Epidermal melanocyte (primary cell): ENCODE data around the gene PHKG1.
"Not testable (repeated sequence)": the region's sequence is repeated elsewhere in the genome, so short reads cannot be mapped to it uniquely, and the experiment has no call there.

ENCODE experiments used
- DNase-seq: peaks from one replicate; pipeline ENCODE4 v3.0.0; 2011; ENCODE audit warnings: low spot score; ENCODE audit not compliant: insufficient read length

The PHKG1 gene

GRCh38 chr7:56083150-56083785, 9.5 kb downstream of the PHKG1 start:
- DNase-seq, result no peak

GRCh38 chr7:56081626-56082340, 11.0 kb downstream of the PHKG1 start:
- DNase-seq, result no peak

DNA sequence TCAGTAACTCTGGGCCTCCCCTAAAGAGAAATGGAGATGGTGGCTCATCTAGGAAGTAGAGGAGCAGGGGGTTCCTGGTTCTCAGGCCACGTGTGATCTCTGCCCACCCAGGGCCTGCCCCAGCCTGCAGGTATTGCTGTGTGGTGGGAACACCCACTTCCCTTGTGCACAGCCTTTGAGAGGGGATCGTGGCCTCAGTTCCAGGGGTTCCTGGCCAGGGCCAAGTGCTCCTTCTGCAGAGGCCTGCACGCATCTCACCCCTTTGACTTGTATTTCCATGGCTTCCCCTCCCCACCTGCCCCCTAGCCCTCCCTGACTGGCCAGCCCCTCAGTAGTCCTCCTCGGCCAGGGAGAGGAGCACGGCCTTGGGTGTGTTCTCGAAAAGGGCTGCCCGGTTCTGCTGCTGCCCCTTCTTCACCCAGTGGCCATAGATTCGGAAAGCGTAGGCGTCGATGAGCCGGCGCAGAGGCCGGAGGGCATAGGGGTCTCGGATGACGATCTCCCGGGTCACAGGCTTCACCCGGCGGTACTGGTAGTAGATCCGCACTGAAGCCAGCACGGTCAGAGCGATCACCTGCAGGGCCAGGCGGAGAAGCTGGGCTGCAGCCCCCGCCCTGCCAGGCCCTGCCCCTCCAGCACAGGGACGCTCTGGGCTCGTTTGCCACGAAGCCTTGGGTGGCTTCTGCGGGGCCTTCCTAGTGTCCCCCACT, 11.9 kb downstream of the PHKG1 start:
- not testable (repeated sequence) for DNase-seq

GRCh38 chr7:56079450-56080185, 13.1 kb downstream of the PHKG1 start:
- peak; percentile 50 for DNase-seq

- DNase-seq, result no peak
These were observed 14.6 kb downstream of the PHKG1 start for GRCh38 chr7:56078196-56078595.

- no peak for DNase-seq
These were observed 15.1 kb downstream of the PHKG1 start for GRCh38 chr7:56077681-56078080.

- no peak for DNase-seq
These were observed 18.4 kb downstream of the PHKG1 start for GRCh38 chr7:56074371-56074791.

DNA sequence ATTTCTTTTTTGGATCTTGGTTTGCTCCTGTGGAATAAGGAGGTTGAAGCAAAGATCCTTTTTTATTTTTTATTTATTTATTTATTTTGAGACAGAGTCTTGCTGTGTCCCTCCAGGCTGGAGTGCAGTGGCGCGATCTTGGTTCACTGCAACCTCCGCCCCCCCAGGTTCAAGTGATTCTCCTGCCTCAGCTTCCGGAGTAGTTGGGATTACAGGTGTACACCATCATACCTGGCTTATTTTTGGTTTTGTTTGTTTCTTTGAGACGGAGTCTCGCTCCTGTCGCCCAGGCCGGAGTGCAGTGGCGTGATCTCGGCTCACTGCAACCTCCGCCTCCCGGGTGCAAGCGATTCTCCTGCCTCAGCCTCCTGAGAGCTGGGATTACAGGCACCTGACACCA, 26.4 kb downstream of the PHKG1 start:
- DNase-seq, result not testable (repeated sequence)

- peak; percentile 98 for DNase-seq
These were observed 28.7 kb downstream of the PHKG1 start, which contains the start of gene SUMF2 for GRCh38 chr7:56063882-56064625. Gene SUMF2 (plus strand): TSS chr7:56064286. CDS start chr7:56064312, 26 bp downstream.

DNA sequence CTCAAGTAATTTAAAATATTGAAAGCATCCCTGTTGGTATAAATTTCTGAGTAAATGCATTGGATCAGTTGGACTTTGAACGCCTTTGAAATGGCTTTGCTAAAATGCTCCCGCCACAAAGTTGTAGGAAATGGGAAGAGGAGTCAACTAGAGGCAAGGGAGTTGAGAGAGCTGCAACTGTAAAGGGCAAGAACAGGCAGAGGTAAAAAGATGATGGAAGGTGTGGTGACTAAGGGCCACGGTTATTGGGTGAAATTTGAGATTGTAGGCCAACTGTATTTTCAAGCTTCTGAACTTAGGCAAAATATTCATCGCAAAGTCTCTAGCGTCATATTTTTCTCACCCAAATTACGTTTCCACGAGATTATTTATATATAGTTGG, 29.3 kb downstream of the PHKG1 start:
- no peak for DNase-seq

DNA sequence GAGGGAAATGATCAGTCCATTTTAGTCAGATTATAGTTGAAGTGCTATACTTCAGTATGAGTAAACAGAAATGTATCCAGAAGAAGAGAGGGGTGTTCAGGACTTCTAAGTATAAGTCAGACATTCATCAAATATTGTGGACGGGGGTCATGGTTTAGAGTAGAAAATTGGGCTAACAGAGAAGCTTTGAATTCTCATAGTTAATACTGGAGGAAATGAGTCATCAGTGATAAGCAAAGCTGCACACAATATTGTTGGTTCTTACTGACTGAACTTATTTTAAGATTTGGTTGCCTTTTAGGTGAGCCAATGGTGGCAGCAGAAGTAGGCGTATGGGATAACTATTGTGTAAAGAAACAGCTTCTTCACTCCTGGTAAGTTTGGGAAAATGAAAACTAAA, 30.4 kb downstream of the PHKG1 start:
- no peak for DNase-seq

DNA sequence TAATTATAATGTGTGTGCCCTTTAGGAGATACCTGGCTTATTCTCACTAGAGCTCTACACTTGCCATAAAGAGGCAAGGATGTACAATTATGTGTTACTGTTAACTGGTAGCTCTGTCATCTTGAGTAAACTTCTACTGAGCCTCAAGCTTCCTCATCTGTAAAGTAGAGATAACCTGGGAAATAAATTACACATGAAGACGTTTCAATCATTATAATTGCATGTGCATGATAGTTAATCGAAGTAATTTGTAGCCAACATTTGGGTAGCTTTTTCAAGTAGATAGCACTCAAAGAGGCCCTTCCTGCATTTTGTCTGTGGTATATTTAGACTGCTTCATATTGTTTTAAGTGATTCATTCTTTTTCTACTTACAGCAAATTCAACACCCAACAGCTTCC, 38.8 kb downstream of the PHKG1 start:
- DNase-seq, result no peak

DNA sequence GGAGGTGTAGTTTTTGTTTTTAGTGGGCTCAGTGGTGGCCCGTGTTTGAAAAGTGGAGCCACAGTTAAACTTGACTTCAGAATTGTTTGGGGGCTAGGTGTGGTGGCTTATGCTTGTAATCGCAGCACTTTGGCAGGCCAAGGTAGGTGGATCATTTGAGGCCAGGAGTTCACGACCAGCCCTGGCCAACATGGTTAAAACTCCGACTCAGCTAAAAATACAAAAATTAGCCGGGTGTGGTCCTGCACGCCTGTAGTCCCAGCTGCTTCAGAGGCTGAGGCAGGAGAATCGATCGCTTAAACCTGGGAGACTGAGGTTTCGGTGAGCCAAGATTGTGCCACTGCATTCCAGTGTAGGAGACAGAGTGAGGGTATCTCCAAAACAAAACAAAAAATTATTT, 39.4 kb downstream of the PHKG1 start:
- no peak for DNase-seq

DNA sequence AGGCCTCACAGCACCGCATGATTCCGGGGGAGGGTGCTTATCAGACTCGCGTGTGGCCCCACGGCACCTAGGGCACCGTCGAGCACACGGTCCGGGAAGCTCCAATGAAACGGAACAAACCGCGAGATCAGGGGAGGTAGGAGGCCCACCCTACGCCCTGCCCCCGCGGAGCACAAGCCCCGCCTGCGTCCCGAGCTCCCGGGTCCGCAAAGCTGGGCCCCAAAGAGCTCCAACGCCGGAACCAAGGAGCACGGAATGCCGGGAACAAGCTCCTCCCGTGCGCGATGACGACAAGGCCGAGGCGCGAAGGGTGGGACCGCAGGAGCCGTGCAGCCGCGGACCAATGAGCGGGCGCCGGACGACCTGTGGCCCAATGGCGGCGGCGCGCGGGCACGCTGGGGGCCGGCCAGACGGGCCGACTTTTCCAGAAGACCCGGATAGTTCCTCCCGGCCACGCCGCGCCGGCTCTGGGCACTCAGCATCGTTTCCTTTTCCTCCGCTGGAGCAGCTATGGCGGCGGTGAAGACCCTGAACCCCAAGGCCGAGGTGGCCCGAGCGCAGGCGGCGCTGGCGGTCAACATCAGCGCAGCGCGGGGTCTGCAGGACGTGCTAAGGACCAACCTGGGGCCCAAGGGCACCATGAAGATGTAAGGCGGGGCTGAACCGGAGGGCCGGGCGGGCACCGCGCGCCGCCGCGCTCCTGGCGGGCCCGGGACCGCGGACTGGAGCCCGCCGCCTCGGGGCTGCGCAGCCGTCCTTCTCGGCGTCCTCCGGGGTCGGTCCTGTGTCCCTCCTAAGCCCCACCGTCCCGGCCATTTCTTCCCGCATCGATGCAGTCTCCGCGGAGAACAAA, 41.2 kb downstream of the PHKG1 start, which contains the start of the genes CCT6A and PSPH:
Gene CCT6A, plus strand, starts transcription at position 427 of the 853 bp plus-strand sequence. Its CDS starts 84 bp downstream, at position 511.
Gene PSPH, minus strand, starts transcription at position 106 of the 853 bp plus-strand sequence. CDS start 30,232 bp downstream, outside the sequence.
- peak; percentile 84 for DNase-seq

- DNase-seq, result peak; percentile 19
These were observed 41.8 kb downstream of the PHKG1 start for GRCh38 chr7:56051053-56051338.

DNA sequence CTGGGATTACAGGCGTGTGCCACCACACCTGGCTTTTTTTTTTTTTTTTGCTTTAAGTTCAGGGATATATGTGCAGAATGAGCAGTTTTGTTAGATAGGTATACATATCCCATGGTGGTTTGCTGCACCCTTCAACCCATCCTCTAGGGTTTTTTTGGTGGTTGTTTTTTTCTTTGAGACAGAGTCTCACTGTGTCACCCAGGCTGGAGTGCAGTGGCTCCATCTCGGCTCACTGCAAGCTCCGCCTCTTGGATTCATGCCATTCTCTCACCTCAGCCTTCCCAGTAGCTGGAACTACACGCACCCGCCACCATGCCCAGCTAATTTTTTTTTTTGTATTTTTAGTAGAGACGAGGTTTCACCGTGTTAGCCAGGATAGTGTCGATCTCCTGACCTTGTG, 44.0 kb downstream of the PHKG1 start:
- not testable (repeated sequence) for DNase-seq

DNA sequence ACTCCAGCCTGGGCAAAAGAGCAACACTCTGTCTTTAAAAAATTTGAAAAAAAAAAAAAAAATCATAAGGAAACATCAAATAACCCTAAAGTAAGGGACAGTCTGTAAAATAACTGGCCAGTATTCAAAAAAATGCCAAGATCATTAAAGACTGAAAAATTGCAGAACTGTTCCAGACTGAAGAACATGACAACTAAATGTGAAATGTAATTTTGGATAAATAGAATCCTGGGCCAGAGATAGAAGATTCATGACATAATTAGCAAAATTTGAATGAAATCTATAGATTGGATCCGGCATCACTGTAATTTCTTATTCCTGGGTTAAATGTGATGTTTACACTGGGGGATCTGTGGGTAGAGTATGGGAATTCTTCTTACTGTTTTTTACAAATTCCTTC, 44.5 kb downstream of the PHKG1 start:
- DNase-seq, result no peak

DNA sequence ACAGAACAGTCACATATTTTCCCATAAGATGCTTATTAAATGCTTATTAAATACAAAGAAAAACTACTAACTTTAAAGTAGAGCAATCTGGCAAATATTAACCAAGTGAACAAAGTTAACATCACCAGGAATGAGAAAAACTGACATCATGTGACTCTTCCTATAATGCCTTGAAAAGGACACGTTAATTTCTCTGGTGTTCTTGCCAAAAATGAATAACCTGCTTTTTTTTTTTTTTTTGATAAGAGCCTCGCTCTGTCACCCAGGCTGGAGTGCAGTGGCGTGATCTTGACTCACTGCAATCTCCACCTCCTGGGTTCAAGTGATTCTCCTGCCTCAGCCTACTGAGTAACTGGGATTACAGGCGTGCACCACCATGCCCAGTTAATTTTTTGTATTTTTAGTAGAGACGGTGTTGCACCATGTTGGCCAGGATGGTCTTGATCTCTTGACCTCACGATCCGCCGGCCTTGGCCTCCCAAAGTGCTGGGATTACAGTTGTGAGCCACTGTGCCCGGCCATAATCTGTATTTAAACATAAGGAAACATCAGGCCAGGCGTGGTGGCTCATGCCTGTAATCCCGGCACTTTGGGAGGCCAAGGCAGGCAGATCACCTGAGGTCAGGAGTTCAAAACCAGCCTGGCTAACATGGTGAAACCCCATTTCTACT, 45.2 kb downstream of the PHKG1 start:
- DNase-seq, result not testable (repeated sequence)

DNA sequence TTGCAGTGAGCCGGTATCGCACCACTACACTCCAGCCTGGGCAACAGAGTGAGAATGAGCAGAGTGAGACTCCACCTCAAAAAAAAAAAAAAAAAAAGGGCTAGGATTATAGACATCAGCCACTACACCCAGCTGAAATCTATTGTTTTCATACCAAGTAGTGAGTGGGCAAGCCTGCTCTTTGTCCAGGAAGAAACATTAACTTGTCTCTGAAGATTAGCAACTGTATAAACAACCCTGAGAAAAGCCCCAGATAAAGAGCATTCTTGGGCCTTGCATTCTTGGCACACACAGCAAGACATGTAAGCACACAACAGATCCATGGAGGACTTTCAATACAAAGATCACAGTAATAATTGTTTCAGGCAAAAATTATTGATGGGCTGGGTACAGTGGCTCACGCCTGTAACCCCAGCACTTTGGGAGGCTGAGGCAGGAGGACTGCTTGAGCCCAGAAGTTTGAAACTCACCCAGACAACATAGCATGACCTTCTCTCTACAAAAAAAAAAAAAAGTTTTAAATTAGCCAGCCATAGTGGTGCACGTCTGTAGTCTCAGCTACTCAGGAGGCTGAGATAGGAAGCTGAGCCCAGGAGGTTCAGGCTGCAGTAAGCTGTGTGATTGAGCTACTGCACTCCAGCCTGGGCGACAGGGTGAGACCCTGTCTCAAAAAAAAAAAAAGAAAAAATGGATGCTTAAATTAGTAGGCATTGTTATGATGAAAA, 45.9 kb downstream of the PHKG1 start:
- peak; percentile 41 for DNase-seq
